ENCODE measurements around the gene HSBP1.

Gene HSBP1

GRCh38 chr16:83802554-83803205 is 5.1 kb upstream of the HSBP1 start:
- no peaks in the 10 kb centered on the region for H3K27me3 ChIP-seq (ENCODE audit: insufficient read depth, poor library complexity, severe bottlenecking)
- peak overlapping the region; percentile 2 for H3K4me3 ChIP-seq (ENCODE audit: severe bottlenecking)
- H3K36me3 ChIP-seq (ENCODE audit: low read depth) = no peaks in the 10 kb centered on the region
- TF ChIP-seq CTCF (IDR thresholded peaks at IDR 0.05; ENCODE audit: poor library complexity, severe bottlenecking) = no peak
- DNase-seq (ENCODE audit: low spot score) (no peak), ATAC-seq (ENCODE audit: low read depth) (no peak)
- peaks cover 4% of the 10 kb centered on the region for H3K4me1 ChIP-seq (ENCODE audit: insufficient read depth, poor library complexity, severe bottlenecking)
- no peaks in the 10 kb centered on the region for H3K9me3 ChIP-seq (ENCODE audit: severe bottlenecking)
- no peak overlapping the region for H3K27ac ChIP-seq (ENCODE audit: poor library complexity, severe bottlenecking)

GRCh38 chr16:83803811-83804210 is 4.0 kb upstream of the HSBP1 start:
- ATAC-seq (ENCODE audit: low read depth) (no peak), DNase-seq (ENCODE audit: low spot score) (no peak)
- H3K27ac ChIP-seq (ENCODE audit: poor library complexity, severe bottlenecking) = no peak overlapping the region
- TF ChIP-seq CTCF (IDR thresholded peaks at IDR 0.05; ENCODE audit: poor library complexity, severe bottlenecking) = no peak
- no peaks in the 10 kb centered on the region for H3K27me3 ChIP-seq (ENCODE audit: insufficient read depth, poor library complexity, severe bottlenecking)
- no peak overlapping the region for H3K4me3 ChIP-seq (ENCODE audit: severe bottlenecking)
- peaks cover 5% of the 10 kb centered on the region for H3K4me1 ChIP-seq (ENCODE audit: insufficient read depth, poor library complexity, severe bottlenecking)
- H3K9me3 ChIP-seq (ENCODE audit: severe bottlenecking) = no peaks in the 10 kb centered on the region
- H3K36me3 ChIP-seq (ENCODE audit: low read depth) = no peaks in the 10 kb centered on the region

- ATAC-seq (ENCODE audit: low read depth) = no peak
- no peaks in the 10 kb centered on the region; the same call in 1 of the 2 replicates for H3K36me3 ChIP-seq (ENCODE audit: low read depth)
- TF ChIP-seq CTCF (IDR thresholded peaks at IDR 0.05; ENCODE audit: poor library complexity, severe bottlenecking) = no peak
- no peak overlapping the region for H3K27ac ChIP-seq (ENCODE audit: poor library complexity, severe bottlenecking)
- no peaks in the 10 kb centered on the region for H3K27me3 ChIP-seq (ENCODE audit: insufficient read depth, poor library complexity, severe bottlenecking)
- H3K4me3 ChIP-seq (ENCODE audit: severe bottlenecking) = no peak overlapping the region
- H3K4me1 ChIP-seq (ENCODE audit: insufficient read depth, poor library complexity, severe bottlenecking) = peaks cover 8% of the 10 kb centered on the region
- DNase-seq (ENCODE audit: low spot score) = no peak
- no peaks in the 10 kb centered on the region for H3K9me3 ChIP-seq (ENCODE audit: severe bottlenecking)
Observed at GRCh38 chr16:83804366-83804765, 3.4 kb upstream of the HSBP1 start.

GRCh38 chr16:83806036-83806435 is 1.7 kb upstream of the HSBP1 start:
- Histone ChIP-seq H3K36me3 (ENCODE audit: low read depth) (peaks cover 16% of the 10 kb centered on the region), H3K27me3 (ENCODE audit: insufficient read depth, poor library complexity, severe bottlenecking) (no peaks in the 10 kb centered on the region), H3K27ac (ENCODE audit: poor library complexity, severe bottlenecking) (no peak overlapping the region), H3K9me3 (ENCODE audit: severe bottlenecking) (no peaks in the 10 kb centered on the region), H3K4me1 (ENCODE audit: insufficient read depth, poor library complexity, severe bottlenecking) (peaks cover 8% of the 10 kb centered on the region), H3K4me3 (ENCODE audit: severe bottlenecking) (no peak overlapping the region)
- DNase-seq (ENCODE audit: low spot score) = no peak
- TF ChIP-seq CTCF (IDR thresholded peaks at IDR 0.05; ENCODE audit: poor library complexity, severe bottlenecking) = no peak
- ATAC-seq (ENCODE audit: low read depth) = no peak

- ATAC-seq (ENCODE audit: low read depth) (no peak), DNase-seq (ENCODE audit: low spot score) (no peak)
- no peaks in the 10 kb centered on the region for H3K9me3 ChIP-seq (ENCODE audit: severe bottlenecking)
- H3K4me1 ChIP-seq (ENCODE audit: insufficient read depth, poor library complexity, severe bottlenecking) = peaks cover 7% of the 10 kb centered on the region
- no peaks in the 10 kb centered on the region for H3K27me3 ChIP-seq (ENCODE audit: insufficient read depth, poor library complexity, severe bottlenecking)
- no peak overlapping the region for H3K27ac ChIP-seq (ENCODE audit: poor library complexity, severe bottlenecking)
- no peak overlapping the region for H3K4me3 ChIP-seq (ENCODE audit: severe bottlenecking)
- TF ChIP-seq CTCF (IDR thresholded peaks at IDR 0.05; ENCODE audit: poor library complexity, severe bottlenecking) = no peak
- peaks cover 23% of the 10 kb centered on the region for H3K36me3 ChIP-seq (ENCODE audit: low read depth)
Observed at GRCh38 chr16:83806731-83807130, 1.0 kb upstream of the HSBP1 start.
